Measurements from ENCODE around the gene FTH1. TPM values are rescaled to one million over a fixed set of nuclear protein-coding genes. Genes with fewer than 3 reads are reported as not detected.
"Not testable (repeated sequence)": the region's sequence is repeated elsewhere in the genome, so short reads cannot be mapped to it uniquely, and the experiment has no call there.

Gene FTH1
- total RNA-seq: 100 to 1,000 TPM; 915 to 922 TPM

DNA sequence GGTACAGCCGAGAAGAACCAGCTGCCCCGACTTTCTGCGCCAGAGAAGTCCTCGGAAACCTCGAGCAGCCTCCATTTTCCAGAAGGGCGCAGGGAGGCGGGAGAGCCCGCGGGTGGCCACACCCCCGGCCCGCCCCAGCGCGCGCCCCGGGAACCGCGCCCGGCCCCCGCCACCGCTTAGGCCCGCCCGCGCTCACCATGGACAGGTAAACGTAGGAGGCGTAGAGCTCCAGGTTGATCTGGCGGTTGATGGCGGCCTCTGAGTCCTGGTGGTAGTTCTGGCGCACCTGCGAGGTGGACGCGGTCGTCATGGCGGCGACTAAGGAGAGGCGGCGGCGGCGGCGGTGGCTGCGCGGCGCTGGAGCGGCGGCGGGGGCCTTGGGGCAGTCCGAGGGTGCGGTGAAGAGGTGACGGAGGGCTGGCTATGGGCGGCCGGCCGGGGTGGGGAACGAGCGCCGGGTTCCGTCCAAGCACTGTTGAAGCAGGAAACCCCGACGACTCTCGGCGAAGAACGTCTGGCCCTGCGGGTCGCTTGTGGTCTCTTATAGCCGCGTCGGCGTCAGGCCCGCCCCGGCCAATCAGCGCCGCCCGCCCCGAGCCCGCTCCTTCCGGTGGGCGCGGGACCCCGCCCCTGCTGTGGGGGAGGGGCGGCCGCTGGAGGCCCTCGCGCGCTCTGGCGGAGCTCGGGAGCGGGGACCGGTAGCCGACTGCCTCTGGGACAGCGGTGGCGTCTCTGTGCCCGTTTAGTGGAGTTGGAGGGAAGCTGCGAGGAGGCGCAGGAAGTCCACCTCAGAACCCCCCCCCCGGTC is at the start of gene FTH1:
TSS of gene FTH1 (minus strand) at position 519 of the 808 bp plus-strand sequence. CDS start at position 310, 209 bp downstream.
- Mint-ChIP-seq H3K9me3 (no peaks in the 10 kb centered on the region), H3K4me3 (peak within 1 kb of the TSS; percentile 84), H3K36me3 (peaks cover 45% of the 10 kb centered on the region), H3K27me3 (no peaks in the 10 kb centered on the region), H3K4me1 (ENCODE audit: low read depth) (peaks cover 68% of the 10 kb centered on the region), H3K27ac (peak within 1 kb of the TSS; percentile 93)
- intact Hi-C loops (cut with micrococcal nuclease): loop anchor here (1.0 to 5.0 kb wide), 4 partner anchors 58 to 585 kb away; partner anchors contain the start of gene FADS1
- ChIA-PET POLR2A (interaction anchor here (1.0 to 2.8 kb wide), 7 partner anchors 11 to 175 kb away, joined by 3 to 12 read pairs (median 6); partner anchors contain the start of genes BEST1, FEN1 and TMEM258), CTCF (interaction anchor here (1.7 to 3.3 kb wide), 5 partner anchors 20 to 170 kb away, joined by 5 to 14 read pairs (median 10); no protein-coding TSS in a partner anchor)
- DNase-seq: peak; percentile 90

DNA sequence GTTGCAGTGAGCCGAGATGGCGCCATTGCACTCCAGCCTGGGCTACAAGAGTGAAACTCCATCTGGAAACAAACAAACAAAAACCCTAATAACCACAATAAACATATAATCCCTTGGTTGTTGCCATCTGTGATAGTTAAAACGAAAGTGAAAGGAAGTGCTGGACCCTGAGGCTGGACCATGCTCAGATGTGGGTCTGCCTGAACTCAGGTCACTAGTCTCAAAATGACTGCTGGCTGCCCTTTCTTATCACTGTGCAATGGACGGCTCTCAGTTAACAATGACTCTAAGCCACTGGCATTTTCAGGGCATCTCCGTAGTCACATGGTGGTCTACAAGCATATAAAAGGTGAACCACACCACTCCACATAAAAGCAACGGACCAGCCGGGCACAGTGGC is 48.2 kb upstream of the FTH1 start:
- Mint-ChIP-seq H3K9me3 (no peaks in the 10 kb centered on the region), H3K27ac (no peak overlapping the region), H3K4me3 (no peak overlapping the region), H3K4me1 (ENCODE audit: low read depth) (no peaks in the 10 kb centered on the region), H3K27me3 (peaks cover 2% of the 10 kb centered on the region), H3K36me3 (no peaks in the 10 kb centered on the region)
- ChIA-PET POLR2A (no interaction called here), CTCF (no interaction called here)
- DNase-seq: no peak
- intact Hi-C loops (cut with micrococcal nuclease): no loop called here

DNA sequence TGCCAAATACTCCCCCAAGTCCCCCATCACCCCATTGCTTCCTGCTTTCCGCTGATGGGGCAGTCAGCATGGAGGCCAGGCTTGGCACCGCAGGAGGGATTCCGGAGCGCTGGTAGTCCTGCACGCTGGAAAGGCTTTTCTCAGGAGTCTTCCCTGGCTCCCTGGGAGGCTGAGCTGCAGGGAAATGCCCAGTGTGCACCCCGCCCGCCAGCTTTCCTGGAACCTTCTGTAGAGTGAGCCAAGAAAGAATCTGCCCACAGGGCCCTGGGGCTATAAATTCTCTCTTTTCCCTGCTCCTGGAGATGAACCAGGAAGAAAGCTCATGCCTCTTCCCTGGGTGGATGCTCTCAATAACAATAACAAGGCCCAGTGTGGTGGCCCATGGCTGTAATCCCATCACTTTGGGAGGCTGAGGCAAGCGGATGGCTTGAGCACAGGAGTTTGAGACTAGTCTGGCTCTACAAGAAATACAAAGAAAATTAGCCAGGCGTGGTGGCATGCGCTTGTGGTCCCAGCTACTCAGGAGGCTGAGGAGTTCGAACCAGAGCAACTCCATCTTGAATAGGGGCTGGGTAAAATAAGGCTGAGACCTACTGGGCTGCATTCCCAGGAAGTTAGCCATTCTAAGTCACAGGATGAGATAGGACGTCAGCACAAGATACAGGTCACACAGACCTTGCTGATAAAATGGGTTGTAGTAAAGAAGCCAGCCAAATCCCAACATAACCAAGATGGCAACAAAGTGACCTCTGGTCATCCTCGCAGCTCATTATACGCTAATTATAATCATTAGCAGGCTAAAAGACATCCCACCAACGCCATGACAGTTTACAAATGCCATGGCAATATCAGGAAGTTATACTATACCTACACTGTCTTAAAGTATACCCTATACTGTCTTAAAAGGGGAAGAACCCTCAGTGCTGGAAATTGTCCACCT is 46.4 kb upstream of the FTH1 start:
- ChIA-PET POLR2A (no interaction called here), CTCF (no interaction called here)
- Mint-ChIP-seq H3K27ac (no peak overlapping the region), H3K9me3 (no peaks in the 10 kb centered on the region), H3K36me3 (no peaks in the 10 kb centered on the region), H3K4me3 (no peak overlapping the region), H3K27me3 (peaks cover 2% of the 10 kb centered on the region), H3K4me1 (ENCODE audit: low read depth) (no peaks in the 10 kb centered on the region)
- intact Hi-C loops (cut with micrococcal nuclease): no loop called here
- no peak for DNase-seq

DNA sequence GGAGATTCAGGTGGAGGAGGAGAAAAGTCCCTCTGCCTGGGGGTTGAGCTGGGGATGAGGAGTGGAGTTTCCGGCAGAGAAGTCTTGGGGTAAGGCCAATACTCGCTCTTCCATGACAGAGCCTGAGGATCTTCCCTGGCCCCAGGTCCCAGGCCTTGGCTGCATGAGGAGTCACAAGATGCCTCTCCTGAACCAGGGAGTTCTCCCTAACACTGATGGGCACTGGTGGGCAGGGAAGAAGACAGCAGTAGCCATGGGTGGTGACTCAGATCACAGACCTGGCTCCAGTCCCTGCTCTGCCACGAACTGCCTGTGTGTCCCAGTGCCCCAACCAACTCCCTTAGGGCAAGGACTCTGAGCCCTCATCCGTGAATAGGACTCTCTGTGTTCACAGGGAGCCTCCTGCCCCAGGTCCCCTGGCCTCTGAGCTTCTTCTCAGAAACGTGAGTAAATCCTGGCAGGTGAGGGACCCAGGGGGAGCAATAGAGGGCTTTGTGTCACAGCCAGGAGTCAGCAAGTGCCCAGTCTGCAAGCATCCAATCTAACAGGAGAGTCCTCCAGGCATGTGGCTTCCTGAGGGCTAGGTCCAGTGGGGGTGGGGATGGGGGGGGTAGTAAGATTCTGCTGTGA is 45.5 kb upstream of the FTH1 start:
- Mint-ChIP-seq H3K27me3 (peaks cover 2% of the 10 kb centered on the region), H3K27ac (no peak overlapping the region), H3K36me3 (no peaks in the 10 kb centered on the region), H3K4me1 (ENCODE audit: low read depth) (no peaks in the 10 kb centered on the region), H3K9me3 (no peaks in the 10 kb centered on the region), H3K4me3 (no peak overlapping the region)
- intact Hi-C loops (cut with micrococcal nuclease): no loop called here
- ChIA-PET CTCF (interaction anchor here (0.7 to 1.7 kb wide), 3 partner anchors 66 to 95 kb away, joined by 3 to 4 read pairs (median 3); no protein-coding TSS in a partner anchor), POLR2A (no interaction called here)
- no peak for DNase-seq

DNA sequence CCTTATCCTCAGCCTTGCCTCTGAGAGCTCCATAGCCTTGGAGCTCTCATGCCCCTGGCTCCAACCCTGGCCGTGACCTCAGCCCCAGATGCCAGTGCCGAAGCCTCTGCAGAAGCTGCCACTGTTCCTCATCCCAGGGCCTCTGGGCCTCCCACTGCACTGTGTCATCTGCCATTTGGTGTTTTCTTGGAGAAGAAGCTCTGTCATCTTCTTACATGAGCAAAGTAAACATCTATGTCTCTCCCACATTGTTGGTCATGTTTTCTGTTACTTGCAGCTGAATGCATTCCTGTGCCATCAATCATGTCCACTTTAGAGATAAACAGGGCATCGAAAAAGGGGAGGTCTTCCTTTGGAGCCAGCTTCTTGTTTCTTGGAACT is 45.0 kb upstream of the FTH1 start:
- no peak overlapping the region for H3K27ac Mint-ChIP-seq
- ChIA-PET POLR2A (no interaction called here), CTCF (interaction anchor here (0.7 to 1.7 kb wide), 3 partner anchors 65 to 95 kb away, joined by 3 to 4 read pairs (median 3); no protein-coding TSS in a partner anchor)
- H3K36me3 Mint-ChIP-seq: no peaks in the 10 kb centered on the region
- intact Hi-C loops (cut with micrococcal nuclease): no loop called here
- no peaks in the 10 kb centered on the region for H3K9me3 Mint-ChIP-seq
- H3K4me1 Mint-ChIP-seq (ENCODE audit: low read depth): no peaks in the 10 kb centered on the region
- peaks cover 2% of the 10 kb centered on the region for H3K27me3 Mint-ChIP-seq
- no peak overlapping the region for H3K4me3 Mint-ChIP-seq
- DNase-seq: no peak

DNA sequence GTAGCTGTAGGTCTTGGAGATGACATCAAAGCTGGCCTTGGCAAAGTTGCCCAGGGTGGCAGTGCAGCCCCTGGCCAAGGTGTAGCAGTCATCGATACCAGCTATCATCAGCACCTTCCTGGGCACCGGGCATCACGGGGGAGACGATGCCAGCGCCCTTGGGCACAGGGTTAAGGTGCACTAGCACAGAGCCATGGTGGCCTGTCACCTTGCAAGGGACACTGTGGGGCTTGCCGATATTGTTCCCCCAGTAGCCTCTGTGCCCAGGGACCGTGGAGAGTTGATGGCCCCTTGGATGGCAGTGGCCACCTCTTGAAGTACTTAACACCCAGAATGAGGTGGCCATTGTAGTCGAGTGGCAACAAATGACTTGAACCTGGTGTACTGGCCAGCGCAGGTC is 44.4 kb upstream of the FTH1 start:
- Mint-ChIP-seq H3K27ac (no peak overlapping the region), H3K36me3 (no peaks in the 10 kb centered on the region), H3K4me3 (no peak overlapping the region), H3K27me3 (no peaks in the 10 kb centered on the region), H3K4me1 (ENCODE audit: low read depth) (no peaks in the 10 kb centered on the region), H3K9me3 (no peaks in the 10 kb centered on the region)
- ChIA-PET CTCF (interaction anchor here (1.4 to 1.7 kb wide), 2 partner anchors 70 to 96 kb away, joined by 3 to 4 read pairs; no protein-coding TSS in a partner anchor), POLR2A (no interaction called here)
- intact Hi-C loops (cut with micrococcal nuclease): no loop called here
- no peak for DNase-seq

DNA sequence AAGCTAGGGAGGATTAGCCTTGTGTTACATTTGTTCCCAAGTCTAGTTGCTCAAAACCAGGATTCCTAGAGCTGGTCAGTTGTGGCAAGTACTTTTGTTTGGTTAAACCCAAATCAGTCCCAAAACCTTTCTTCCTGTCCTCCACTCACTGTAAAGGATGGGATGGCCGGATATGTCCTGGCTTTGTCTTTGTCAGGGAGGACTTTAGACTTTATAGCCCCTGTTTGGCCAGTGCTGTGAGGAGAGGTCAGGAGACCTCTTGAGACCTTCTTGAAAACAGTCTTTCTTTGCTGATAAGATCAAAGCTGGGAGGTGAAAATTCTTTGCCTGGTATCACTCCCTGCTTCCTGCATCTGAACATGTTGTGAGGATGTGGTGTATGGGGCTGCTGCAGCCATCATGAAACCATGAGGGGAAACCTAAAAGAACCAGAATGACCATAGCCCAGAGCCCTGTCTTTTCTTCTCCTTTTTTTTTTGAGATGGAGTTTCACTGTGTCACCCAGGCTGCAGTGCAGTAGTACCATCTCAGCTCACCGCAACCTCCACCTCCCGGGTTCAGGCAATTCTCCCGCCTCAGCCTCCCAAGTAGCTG is 43.6 kb upstream of the FTH1 start:
- ChIA-PET CTCF (interaction anchor here (1.4 to 1.7 kb wide), 2 partner anchors 71 to 97 kb away, joined by 3 to 4 read pairs; no protein-coding TSS in a partner anchor), POLR2A (no interaction called here)
- Mint-ChIP-seq H3K27me3 (no peaks in the 10 kb centered on the region), H3K4me3 (no peak overlapping the region), H3K36me3 (no peaks in the 10 kb centered on the region), H3K4me1 (ENCODE audit: low read depth) (no peaks in the 10 kb centered on the region), H3K9me3 (no peaks in the 10 kb centered on the region), H3K27ac (no peak overlapping the region)
- intact Hi-C loops (cut with micrococcal nuclease): no loop called here
- DNase-seq: no peak

DNA sequence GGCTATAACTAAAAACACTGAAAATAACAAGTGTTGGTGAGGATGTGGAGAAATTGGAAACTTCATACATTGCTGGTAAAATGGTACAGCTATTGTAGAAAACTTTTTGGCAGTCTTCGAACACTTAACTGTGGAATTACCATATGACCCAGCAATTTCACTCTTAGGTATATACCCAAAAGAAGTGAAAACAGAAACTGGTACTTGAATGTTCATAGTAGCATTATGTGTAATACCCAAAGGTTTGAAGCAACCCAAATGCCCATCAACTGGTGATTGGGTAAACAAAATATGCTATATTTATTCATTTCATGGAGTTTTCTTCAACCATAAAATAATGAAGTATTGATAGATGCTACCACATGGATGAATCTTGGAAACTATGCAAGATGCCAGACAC is 40.8 kb upstream of the FTH1 start:
- no peak overlapping the region for H3K4me3 Mint-ChIP-seq
- intact Hi-C loops (cut with micrococcal nuclease): no loop called here
- POLR2A ChIA-PET: no interaction called here
- no peaks in the 10 kb centered on the region for H3K27me3 Mint-ChIP-seq
- CTCF ChIA-PET: no interaction called here
- H3K36me3 Mint-ChIP-seq: no peaks in the 10 kb centered on the region
- H3K27ac Mint-ChIP-seq: no peak overlapping the region
- H3K9me3 Mint-ChIP-seq: no peaks in the 10 kb centered on the region
- DNase-seq: no peak
- H3K4me1 Mint-ChIP-seq (ENCODE audit: low read depth): no peaks in the 10 kb centered on the region

DNA sequence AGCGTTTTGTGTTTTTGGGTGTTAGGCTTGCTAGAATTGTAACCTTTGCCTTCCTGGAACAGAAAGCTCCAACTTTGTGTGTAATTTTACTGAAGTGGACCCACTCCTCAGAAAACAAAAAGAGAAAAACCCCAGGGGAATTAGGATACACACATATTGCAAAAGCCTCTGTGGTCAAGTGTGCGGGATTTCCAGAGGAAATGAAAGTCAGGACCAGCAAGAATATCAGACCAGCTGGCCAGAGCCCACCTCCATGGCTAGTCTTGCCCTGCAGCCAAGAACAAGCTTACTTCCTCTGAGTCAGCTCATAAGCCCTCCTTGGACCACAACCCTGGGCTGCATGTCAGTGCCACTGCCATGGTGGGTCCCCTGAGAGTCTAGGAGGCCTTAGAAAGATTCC is 37.0 kb upstream of the FTH1 start:
- peaks cover 6% of the 10 kb centered on the region for H3K36me3 Mint-ChIP-seq
- H3K27me3 Mint-ChIP-seq: no peaks in the 10 kb centered on the region
- H3K4me1 Mint-ChIP-seq (ENCODE audit: low read depth): no peaks in the 10 kb centered on the region
- no peak overlapping the region for H3K4me3 Mint-ChIP-seq
- no peak for DNase-seq
- CTCF ChIA-PET: no interaction called here
- intact Hi-C loops (cut with micrococcal nuclease): no loop called here
- no peak overlapping the region for H3K27ac Mint-ChIP-seq
- peaks cover 3% of the 10 kb centered on the region for H3K9me3 Mint-ChIP-seq
- POLR2A ChIA-PET: no interaction called here

DNA sequence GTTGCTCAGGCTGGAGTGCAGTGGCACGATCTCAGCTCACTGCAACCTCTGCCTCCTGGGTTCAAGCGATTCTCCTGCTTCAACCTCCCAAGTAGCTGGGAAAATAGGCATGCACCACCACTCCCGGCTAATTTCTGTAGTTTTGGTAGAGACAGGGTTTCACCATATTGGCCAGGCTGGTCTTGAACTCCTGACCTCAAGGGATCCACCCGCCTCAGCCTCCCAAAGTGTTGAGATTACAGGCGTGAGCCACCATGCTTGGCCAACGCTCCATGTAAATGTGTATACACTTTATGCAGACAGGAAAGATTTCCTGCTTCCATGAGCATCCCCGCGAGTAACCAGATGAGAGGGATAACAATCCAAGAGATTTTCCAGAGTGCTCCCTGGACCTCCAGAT is 34.8 kb upstream of the FTH1 start:
- DNase-seq; H3K27me3 Mint-ChIP-seq; intact Hi-C loops (cut with micrococcal nuclease); H3K4me1 Mint-ChIP-seq (ENCODE audit: low read depth); H3K4me3 Mint-ChIP-seq; CTCF ChIA-PET; H3K27ac Mint-ChIP-seq; POLR2A ChIA-PET: not testable (repeated sequence)
- peaks cover 18% of the 10 kb centered on the region for H3K36me3 Mint-ChIP-seq
- H3K9me3 Mint-ChIP-seq: peaks cover 13% of the 10 kb centered on the region

DNA sequence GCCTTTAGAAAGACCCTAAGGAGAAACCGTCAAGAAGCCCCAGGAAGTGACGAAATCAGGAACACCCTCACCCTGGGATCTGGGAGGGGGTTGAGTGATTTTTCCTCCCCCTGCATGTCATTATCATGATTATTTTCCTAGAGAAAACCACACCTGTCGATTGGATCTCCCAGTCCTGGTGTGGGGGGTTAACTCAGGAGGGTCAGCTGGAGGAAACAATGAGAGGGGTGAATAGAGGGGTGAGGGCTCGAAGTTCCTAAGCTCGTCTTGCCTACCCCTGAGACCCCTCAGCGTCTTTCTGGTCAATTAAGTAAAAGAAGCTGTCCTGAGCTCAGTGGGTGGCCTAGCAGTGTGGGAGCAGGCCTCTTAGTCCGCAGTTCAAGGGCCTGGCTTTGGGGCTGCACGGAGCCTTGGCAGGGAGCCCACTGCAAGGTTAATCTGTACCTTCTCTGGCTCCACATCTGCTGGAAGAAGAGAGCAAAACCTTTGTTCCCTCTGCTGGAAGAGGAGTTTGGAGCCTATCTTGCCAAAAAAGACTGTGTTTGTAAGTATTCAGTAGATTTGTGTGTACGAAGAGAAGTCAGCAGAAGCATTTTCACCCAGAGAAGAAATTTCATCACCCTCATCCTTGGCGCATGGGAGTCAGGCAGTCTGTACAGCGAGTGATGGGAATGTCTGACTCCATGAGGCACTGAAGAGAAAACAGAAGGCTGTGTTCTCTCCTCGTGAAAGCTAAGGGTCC is 34.2 kb upstream of the FTH1 start:
- CTCF ChIA-PET: no interaction called here
- no peaks in the 10 kb centered on the region for H3K4me1 Mint-ChIP-seq (ENCODE audit: low read depth)
- POLR2A ChIA-PET: no interaction called here
- H3K9me3 Mint-ChIP-seq: peaks cover 13% of the 10 kb centered on the region
- no peak overlapping the region for H3K4me3 Mint-ChIP-seq
- H3K27me3 Mint-ChIP-seq: no peaks in the 10 kb centered on the region
- intact Hi-C loops (cut with micrococcal nuclease): no loop called here
- H3K36me3 Mint-ChIP-seq: peaks cover 18% of the 10 kb centered on the region
- H3K27ac Mint-ChIP-seq: no peak overlapping the region
- DNase-seq: no peak

All from activated CD4-positive, alpha-beta memory T cell treated with anti-CD3 and anti-CD28 coated beads for 36 hours (primary cell).